Parathyroid adenoma (tissue), 2 donors: Measurements from ENCODE around the gene CDC42EP5.
"Not testable (repeated sequence)": the region's sequence is repeated elsewhere in the genome, so short reads cannot be mapped to it uniquely, and the experiment has no call there.

Experiments
- H2AFZ ChIP-seq: fragments of 300-600 bp; sonication (generic); one replicate; pipeline ENCODE4 v1.7.0; 2017; ENCODE audit warnings: antibody characterized with exemption, mild to moderate bottlenecking
- H3K27ac ChIP-seq: fragments of 300-600 bp; sonication (generic); one replicate; pipeline ENCODE4 v1.7.0; 2017
- H3K27me3 ChIP-seq: fragments of 300-600 bp; sonication (generic); one replicate; pipeline ENCODE4 v1.7.0; 2017; ENCODE audit warnings: low read length; ENCODE audit not compliant: control insufficient read depth, insufficient read depth
- H3K36me3 ChIP-seq: fragments of 300-600 bp; sonication (generic); one replicate; pipeline ENCODE4 v1.7.0; 2017; ENCODE audit warnings: low read length; ENCODE audit not compliant: control insufficient read depth, insufficient read depth
- H3K4me1 ChIP-seq: fragments of 300-600 bp; sonication (generic); one replicate; pipeline ENCODE4 v1.7.0; 2017; ENCODE audit warnings: control low read depth
- H3K4me2 ChIP-seq: fragments of 300-600 bp; sonication (generic); one replicate; pipeline ENCODE4 v1.7.0; 2017; ENCODE audit warnings: low read length
- H3K4me3 ChIP-seq: fragments of 300-600 bp; sonication (generic); one replicate; pipeline ENCODE4 v1.7.0; 2017; ENCODE audit warnings: low read depth, low read length
- H3K79me2 ChIP-seq: fragments of 300-600 bp; sonication (generic); one replicate; pipeline ENCODE4 v1.7.0; 2017; ENCODE audit warnings: control low read depth
- H3K9ac ChIP-seq: fragments of 300-600 bp; sonication (generic); one replicate; pipeline ENCODE4 v1.7.0; 2017; ENCODE audit warnings: mild to moderate bottlenecking
- H3K9me3 ChIP-seq: fragments of 300-600 bp; sonication (generic); one replicate; pipeline ENCODE4 v1.7.0; 2017; ENCODE audit warnings: low read length; ENCODE audit not compliant: control insufficient read depth
- CTCF ChIP-seq: fragments of 300-600 bp; sonication (generic); IDR thresholded peaks from one replicate; pipeline ENCODE4 v1.7.0; 2017; ENCODE audit warnings: antibody characterized with exemption, mild to moderate bottlenecking
- donor health status: primary hyperparathyroidism.

CDC42EP5 gene

DNA sequence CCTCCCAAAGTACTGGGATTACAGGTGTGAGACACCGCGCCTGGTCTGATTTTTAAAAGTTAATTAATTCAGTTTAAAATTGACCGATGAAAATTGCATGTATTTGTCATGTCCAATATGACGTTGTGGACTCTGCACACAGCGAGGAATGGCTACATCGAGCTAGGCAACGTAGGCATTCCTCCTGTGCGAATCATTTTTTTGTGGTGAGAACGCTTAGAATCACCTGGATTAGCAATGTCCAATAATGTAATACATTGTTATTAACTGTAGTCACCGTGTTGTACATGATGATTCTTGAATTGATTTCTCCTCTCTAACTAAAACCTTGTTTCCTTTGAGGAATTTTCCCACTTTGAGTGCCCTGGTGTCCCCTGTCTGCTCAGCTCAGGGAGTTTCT, 33.0 kb upstream of the CDC42EP5 start:
- no peaks in the 10 kb centered on the region for H3K9me3 ChIP-seq
- no peaks in the 10 kb centered on the region for H3K4me1 ChIP-seq
- H3K36me3 ChIP-seq: no peaks in the 10 kb centered on the region
- no peak overlapping the region for H2AFZ ChIP-seq
- no peak overlapping the region for H3K4me3 ChIP-seq
- H3K27me3 ChIP-seq: no peaks in the 10 kb centered on the region
- H3K27ac ChIP-seq: no peak overlapping the region
- no peak overlapping the region for H3K9ac ChIP-seq
- H3K4me2 ChIP-seq: no peak overlapping the region
- no peak for TF ChIP-seq CTCF
- no peaks in the 10 kb centered on the region for H3K79me2 ChIP-seq

DNA sequence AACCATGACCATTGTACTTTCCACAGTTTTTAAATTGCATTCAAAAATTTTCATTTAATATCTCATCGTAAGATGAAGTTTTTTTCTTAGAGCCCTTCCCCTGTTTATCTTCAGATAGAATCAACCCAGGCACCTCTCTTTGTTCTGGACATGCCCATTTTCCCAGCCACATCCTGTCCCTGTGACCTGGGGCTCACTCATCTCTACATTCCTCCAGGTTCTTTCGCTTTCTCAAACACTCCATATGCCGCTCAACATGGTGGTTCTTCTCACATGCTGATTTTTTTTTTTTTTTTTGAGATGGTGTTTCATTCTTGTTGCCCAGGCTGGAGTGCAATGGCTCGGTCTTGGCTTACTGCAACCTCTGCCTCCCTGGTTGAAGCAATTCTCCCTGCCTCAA, 32.4 kb upstream of the CDC42EP5 start:
- not testable (repeated sequence) for H3K27ac ChIP-seq, H2AFZ ChIP-seq, H3K27me3 ChIP-seq, H3K9ac ChIP-seq, H3K4me2 ChIP-seq, H3K79me2 ChIP-seq, H3K4me3 ChIP-seq, H3K36me3 ChIP-seq, H3K4me1 ChIP-seq, H3K9me3 ChIP-seq

GRCh38 chr19:54502518-54503048, 29.5 kb upstream of the CDC42EP5 start, which contains the start of gene LAIR2:
Gene LAIR2, plus strand, starts transcription at chr19:54502831. Its CDS starts 88 bp downstream, at chr19:54502919.
- no peaks in the 10 kb centered on the region for H3K4me1 ChIP-seq
- no peak within 1 kb of the TSS for H3K9ac ChIP-seq
- H3K36me3 ChIP-seq: no peaks in the 10 kb centered on the region
- H3K4me3 ChIP-seq: no peak within 1 kb of the TSS
- no peaks in the 10 kb centered on the region for H3K9me3 ChIP-seq
- H3K4me2 ChIP-seq: no peak within 1 kb of the TSS
- H3K27ac ChIP-seq: no peak within 1 kb of the TSS
- no peak for TF ChIP-seq CTCF
- no peaks in the 10 kb centered on the region for H3K27me3 ChIP-seq
- H2AFZ ChIP-seq: no peak within 1 kb of the TSS
- H3K79me2 ChIP-seq: no peaks in the 10 kb centered on the region

DNA sequence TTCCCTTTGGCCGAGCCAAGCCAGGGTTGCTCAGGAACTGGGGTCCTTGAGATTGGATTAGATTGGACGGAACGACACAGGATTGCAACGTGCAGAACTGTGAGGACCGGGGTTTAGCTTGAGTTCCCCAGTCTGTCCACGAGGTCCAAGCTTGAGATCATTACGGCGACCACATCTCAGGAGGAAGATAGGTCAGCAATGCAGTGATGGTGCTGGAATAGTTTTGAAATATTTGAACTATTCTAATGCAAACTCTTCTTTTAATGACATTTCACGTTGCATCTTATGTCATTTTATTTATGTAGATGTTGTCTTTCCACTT, 25.3 kb upstream of the CDC42EP5 start:
- not testable (repeated sequence) for H3K4me3 ChIP-seq, H3K27ac ChIP-seq, H3K9ac ChIP-seq, H3K27me3 ChIP-seq, H3K36me3 ChIP-seq, H3K9me3 ChIP-seq, H3K79me2 ChIP-seq, H3K4me1 ChIP-seq, H2AFZ ChIP-seq, H3K4me2 ChIP-seq

DNA sequence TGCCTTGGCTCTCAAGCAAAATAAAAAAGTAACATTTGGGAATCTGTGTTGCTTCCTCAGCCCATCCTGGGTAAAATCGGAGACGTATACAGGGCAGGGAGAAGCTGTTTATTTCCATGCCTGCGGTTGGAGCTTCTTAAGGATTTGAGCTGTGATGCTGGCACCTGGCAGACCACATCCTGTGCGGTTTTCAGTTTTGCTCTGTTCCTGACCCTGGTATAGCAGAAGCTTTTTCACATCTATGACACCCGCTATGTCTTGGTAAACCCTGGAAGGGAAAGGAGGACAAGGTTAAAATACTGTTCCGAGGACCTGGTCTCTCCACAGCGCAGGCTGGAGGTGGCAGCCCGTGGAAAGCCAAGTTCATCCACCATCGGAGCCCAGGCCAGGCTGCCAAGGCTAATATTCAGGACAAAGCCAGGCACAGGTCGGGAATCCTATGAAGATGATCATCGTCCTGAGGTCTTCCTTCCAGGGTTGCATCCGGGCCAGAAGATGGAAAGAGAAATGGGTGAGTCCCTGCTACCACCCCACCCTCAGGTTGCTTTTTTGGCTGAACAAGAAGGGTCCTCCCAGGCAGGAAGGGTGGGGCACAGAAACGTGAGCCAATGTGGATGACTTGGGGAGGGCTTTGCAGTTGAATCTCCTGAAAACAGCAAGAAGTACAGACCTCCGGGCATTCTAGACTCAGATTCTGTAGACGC, 24.8 kb upstream of the CDC42EP5 start:
- H3K27ac ChIP-seq, H3K36me3 ChIP-seq, H3K4me3 ChIP-seq, H2AFZ ChIP-seq, H3K4me1 ChIP-seq, H3K79me2 ChIP-seq, H3K9me3 ChIP-seq, H3K4me2 ChIP-seq, H3K9ac ChIP-seq, H3K27me3 ChIP-seq: not testable (repeated sequence)

- H3K4me3 ChIP-seq, H3K9ac ChIP-seq, H2AFZ ChIP-seq, H3K4me1 ChIP-seq, H3K27me3 ChIP-seq, H3K4me2 ChIP-seq, H3K79me2 ChIP-seq, H3K27ac ChIP-seq, H3K9me3 ChIP-seq, H3K36me3 ChIP-seq: not testable (repeated sequence)
These were observed 22.2 kb upstream of the CDC42EP5 start for GRCh38 chr19:54495284-54495683.
